ENCODE data around the gene RGS7.

- TF ChIP-seq CTCF (IDR thresholded peaks at IDR 0.05) (no peak), POLR2AphosphoS5 (IDR thresholded peaks at IDR 0.05; ENCODE audit: insufficient read depth in 1 of 2, low read depth in 1 of 2) (no peak)
Observed at GRCh38 chr1:241101622-241102021, 255.4 kb downstream of the RGS7 start.

Measured in vagina (tissue), 2 donors.